A549 (cell line): ENCODE results near the gene HDAC2. TPM values are rescaled to one million over a fixed set of nuclear protein-coding genes. Genes with fewer than 3 reads are reported as not detected.

Experiments used
- ATAC-seq, 2 experiments: fragments of 200-7000 bp in 1 of 2; fragments of >200 bp in 1 of 2; cut with Nextera tagmentation in 1 of 2; cut with Tn5 transposase in 1 of 2; 3 replicates each; pipeline versions ENCODE4 v1.8.0 to v1.9.1; 2018 to 2020; ENCODE audit warnings: mild to moderate bottlenecking in 1 of 2, moderate library complexity in 1 of 2
- CTCF ChIA-PET: fragments of 300-600 bp; sonication (Branson Sonifier 250); formaldehyde crosslinking; extraction: SDS; loops from one replicate; lab custom pipeline; 2021; ENCODE audit warnings: antibody characterized with exemption, inconsistent platforms; lab: Yijun Ruan, JAX
- POLR2A ChIA-PET: fragments of 350-600 bp; formaldehyde crosslinking; extraction: SDS; loops from one replicate; lab custom pipeline; 2021; ENCODE audit warnings: antibody characterized with exemption, inconsistent platforms; lab: Yijun Ruan, JAX
- DNase-seq, 2 experiments: peaks; one replicate each; pipeline versions ENCODE4 v3.0.0 to v3.0.0-alpha.2; 2011 to 2016; ENCODE audit warnings: low read depth in 1 of 2, low spot score in 1 of 2
- FAIRE-seq: peaks from 2 replicates; lab custom pipeline; 2011; peaks lifted over from hg19 to GRCh38; lab: Jason Lieb, UNC
- H3K27ac ChIP-seq, 2 experiments: fragments of >200 bp; sonication (Bioruptor Twin); formaldehyde crosslinking; 3 replicates each; pipeline ENCODE4 v1.5.1; 2016 to 2017
- H3K4me1 ChIP-seq: fragments of >200 bp; sonication (Bioruptor Twin); formaldehyde crosslinking; 3 replicates; pipeline ENCODE4 v1.6.1; 2016
- H3K4me2 ChIP-seq: fragments of >200 bp; sonication (Bioruptor Twin); formaldehyde crosslinking; 3 replicates; pipeline ENCODE4 v1.6.1; 2016
- H3K4me3 ChIP-seq: fragments of >200 bp; sonication (Bioruptor Twin); formaldehyde crosslinking; 3 replicates; pipeline ENCODE4 v1.5.1; 2016
- H3K9me3 ChIP-seq: fragments of >200 bp; sonication (Bioruptor Twin); formaldehyde crosslinking; 3 replicates; pipeline ENCODE4 v1.6.1; 2016
- ATOH8 ChIP-seq: fragments of 250-450 bp; sonication (Bioruptor Pico); IDR thresholded peaks from 2 replicates; pipeline ENCODE4 v1.5.0; 2020; ENCODE audit warnings: low read depth, mild to moderate bottlenecking, moderate library complexity
- BCL3 ChIP-seq: fragments of >200 bp; sonication (Bioruptor Twin); formaldehyde crosslinking; IDR thresholded peaks from 3 replicates; pipeline ENCODE4 v1.6.1; 2016
- CBX2 ChIP-seq: fragments of 200-600 bp; sonication (generic); IDR thresholded peaks from 2 replicates; pipeline ENCODE4 v1.6.1; 2016; ENCODE audit warnings: low read depth, mild to moderate bottlenecking, borderline replicate concordance
- CBX8 ChIP-seq: fragments of 200-600 bp; sonication (generic); IDR thresholded peaks from 2 replicates; pipeline ENCODE4 v1.6.1; 2016
- CEBPB ChIP-seq, 2 experiments: fragments of >200 bp in 1 of 2; sonication (Bioruptor Twin) in 1 of 2; formaldehyde crosslinking in 1 of 2; IDR thresholded peaks; 2 replicates each; pipeline ENCODE4 v1.6.1; 2012 to 2016
- ESRRA ChIP-seq: fragments of 150-350 bp; IDR thresholded peaks from 2 replicates; pipeline ENCODE4 v1.6.1; 2014; ENCODE audit warnings: mild to moderate bottlenecking, low read length, borderline replicate concordance
- FOSB ChIP-seq: fragments of 250-450 bp; sonication (Bioruptor Pico); IDR thresholded peaks from 2 replicates; pipeline ENCODE4 v1.5.0; 2020; ENCODE audit warnings: mild to moderate bottlenecking, moderate library complexity
- HDAC2 ChIP-seq: fragments of 200-600 bp; sonication (generic); IDR thresholded peaks from 2 replicates; pipeline ENCODE4 v1.6.1; 2016
- HES2 ChIP-seq: fragments of >200 bp; sonication (Bioruptor Twin); formaldehyde crosslinking; IDR thresholded peaks from 2 replicates; pipeline ENCODE4 v1.6.1; 2016
- JUN ChIP-seq, 2 experiments: fragments of >200 bp; sonication (Bioruptor Twin); formaldehyde crosslinking; IDR thresholded peaks; 2 replicates in 1 of 2; 3 replicates in 1 of 2; pipeline ENCODE4 v1.6.1; 2016 to 2017
- KDM1A ChIP-seq: fragments of 200-600 bp; sonication (generic); IDR thresholded peaks from 2 replicates; pipeline ENCODE4 v1.6.1; 2016; ENCODE audit warnings: low read depth, mild to moderate bottlenecking
- KDM5A ChIP-seq: fragments of 200-600 bp; sonication (generic); IDR thresholded peaks from 2 replicates; pipeline ENCODE4 v1.6.1; 2016; ENCODE audit warnings: antibody characterized with exemption, mild to moderate bottlenecking
- NFE2L2 ChIP-seq: fragments of 150-350 bp; conservative IDR thresholded peaks from 2 replicates; pipeline ENCODE4 v1.6.1; 2014; ENCODE audit warnings: low read length
- RARB ChIP-seq: fragments of 250-450 bp; sonication (Bioruptor Pico); IDR thresholded peaks from 2 replicates; pipeline ENCODE4 v1.8.0; 2021; ENCODE audit warnings: mild to moderate bottlenecking, moderate library complexity
- RCOR1 ChIP-seq: fragments of 150-350 bp; IDR thresholded peaks from 2 replicates; pipeline ENCODE4 v1.6.1; 2014; ENCODE audit warnings: antibody characterized with exemption, low read length, low read depth
- REST ChIP-seq: fragments of 200-600 bp; sonication (generic); IDR thresholded peaks from 2 replicates; pipeline ENCODE4 v1.6.1; 2016; ENCODE audit warnings: antibody characterized with exemption, mild to moderate bottlenecking, moderate library complexity
- RFX5 ChIP-seq: fragments of 450-650 bp; IDR thresholded peaks from 2 replicates; pipeline ENCODE4 v1.7.1; 2014; ENCODE audit warnings: antibody characterized with exemption, mild to moderate bottlenecking, moderate library complexity
- RNF2 ChIP-seq: fragments of 200-600 bp; sonication (generic); IDR thresholded peaks from 2 replicates; pipeline ENCODE4 v1.6.1; 2016; ENCODE audit warnings: low read depth, mild to moderate bottlenecking, antibody characterized with exemption, moderate library complexity, borderline replicate concordance
- SMC3 ChIP-seq: fragments of >200 bp; sonication (Bioruptor Twin); formaldehyde crosslinking; IDR thresholded peaks from 3 replicates; pipeline ENCODE4 v1.6.1; 2018; ENCODE audit warnings: inconsistent platforms
- SREBF2 ChIP-seq: fragments of 450-650 bp; IDR thresholded peaks from 2 replicates; pipeline ENCODE4 v1.6.1; 2014; ENCODE audit warnings: mild to moderate bottlenecking, moderate library complexity
- TFCP2L1 ChIP-seq: fragments of 250-450 bp; sonication (Bioruptor Pico); IDR thresholded peaks from 2 replicates; pipeline ENCODE4 v1.5.0; 2021; ENCODE audit warnings: mild to moderate bottlenecking
- USF2 ChIP-seq: fragments of 450-650 bp; IDR thresholded peaks from 2 replicates; pipeline ENCODE4 v1.6.1; 2014; ENCODE audit warnings: antibody characterized with exemption
- WGBS: methylation state at CpG from one replicate; pipeline ENCODE4 v1.1.6; 2017; ENCODE audit errors: missing lambda C conversion rate; 5-methylcytosine and 5-hydroxymethylcytosine counted together
- polyA plus RNA-seq, 4 experiments: library from polyadenylated mRNA; depleted of rRNA in 3 of 4; stranded (reverse); fragments of >200 nt; fragmentation: RNase III in 1 of 4; extraction: RNeasy Plus Mini Kit Qiagen cat#74134 plus additional on column Dnase treatment in 1 of 4; gene quantifications; 2 replicates in 3 of 4; 3 replicates in 1 of 4; pipeline ENCODE4 v1.2.3, GENCODE V29; 2011 to 2017
- TF ChIP-seq, protein P1 (sequence below): fragments of 150-350 bp; IDR thresholded peaks from 2 replicates; pipeline ENCODE4 v1.6.1; 2014; ENCODE audit warnings: low read depth, mild to moderate bottlenecking, low read length
- TF ChIP-seq, protein P2 (sequence below): IDR thresholded peaks from 2 replicates; pipeline ENCODE4 v1.6.1; 2012
- TF ChIP-seq, protein P3 (sequence below): IDR thresholded peaks from 2 replicates; pipeline ENCODE4 v1.6.1; 2012; ENCODE audit warnings: low read depth, borderline replicate concordance

The HDAC2 gene
- polyA plus RNA-seq, 2 of the 4 experiments (the other 2 are of a cell fraction), result 103 to 183 TPM

DNA sequence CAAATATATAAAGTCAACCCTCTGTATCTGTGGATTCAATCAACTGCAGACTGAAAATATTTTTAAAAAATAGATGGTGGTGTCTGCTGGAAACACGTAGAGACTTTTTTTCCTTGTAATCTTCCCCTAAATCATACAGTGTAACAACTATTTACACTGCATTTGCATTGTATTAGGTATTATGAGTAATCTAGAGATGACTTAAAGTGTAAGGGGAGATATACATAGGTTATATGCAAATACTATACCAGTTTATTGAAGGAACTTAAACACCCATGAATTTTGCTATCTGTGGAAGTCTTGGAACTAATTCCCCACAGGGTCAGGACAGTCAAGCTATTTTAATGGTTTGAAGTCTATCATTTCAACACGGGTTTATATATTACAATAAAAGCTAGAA, 10.2 kb downstream of the HDAC2 start:
- Histone ChIP-seq H3K27ac (no peak overlapping the region), H3K4me1 (peaks cover 10% of the 10 kb centered on the region; the same call in 2 of the 3 replicates), H3K4me3 (no peak overlapping the region), H3K9me3 (no peaks in the 10 kb centered on the region), H3K4me2 (no peak overlapping the region)
- ChIA-PET CTCF (no interaction called here), POLR2A (no interaction called here)
- TF ChIP-seq SMC3 (no peak), CBX8 (no peak), RFX5 (no peak), BCL3 (no peak), SREBF2 (no peak), TFCP2L1 (no peak), KDM1A (no peak)
- TF ChIP-seq, protein P1, sequence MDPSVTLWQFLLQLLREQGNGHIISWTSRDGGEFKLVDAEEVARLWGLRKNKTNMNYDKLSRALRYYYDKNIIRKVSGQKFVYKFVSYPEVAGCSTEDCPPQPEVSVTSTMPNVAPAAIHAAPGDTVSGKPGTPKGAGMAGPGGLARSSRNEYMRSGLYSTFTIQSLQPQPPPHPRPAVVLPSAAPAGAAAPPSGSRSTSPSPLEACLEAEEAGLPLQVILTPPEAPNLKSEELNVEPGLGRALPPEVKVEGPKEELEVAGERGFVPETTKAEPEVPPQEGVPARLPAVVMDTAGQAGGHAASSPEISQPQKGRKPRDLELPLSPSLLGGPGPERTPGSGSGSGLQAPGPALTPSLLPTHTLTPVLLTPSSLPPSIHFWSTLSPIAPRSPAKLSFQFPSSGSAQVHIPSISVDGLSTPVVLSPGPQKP, result no peak
- 72% methylated on average over 2 of the region's 2 CpGs for WGBS
- no peak for DNase-seq
- no peak for FAIRE-seq
- ATAC-seq, result no peak

GRCh38 chr6:113959235-113959634, 11.7 kb downstream of the HDAC2 start:
- ATAC-seq (no peak), FAIRE-seq (no peak), DNase-seq (no peak)
- peaks cover 10% of the 10 kb centered on the region; the same call in 2 of the 3 replicates for H3K4me1 ChIP-seq
- POLR2A ChIA-PET, result no interaction called here
- H3K4me3 ChIP-seq, result no peak overlapping the region
- H3K27ac ChIP-seq, result no peak overlapping the region
- H3K4me2 ChIP-seq, result no peak overlapping the region
- no peaks in the 10 kb centered on the region for H3K9me3 ChIP-seq
- 91% methylated on average over 1 of the region's 1 CpG for WGBS
- CTCF ChIA-PET, result interaction anchor here (0.6 kb wide), 1 partner anchor 21 kb away, joined by 3 read pairs; no protein-coding TSS in a partner anchor
- no peak for TF ChIP-seq JUN (IDR thresholded peaks at IDR 0.05)
- no peak for TF ChIP-seq CBX2
- no peak for TF ChIP-seq ATOH8 (CRISPR knock-in tag)
- TF ChIP-seq ESRRA, result no peak
- TF ChIP-seq, protein P2, sequence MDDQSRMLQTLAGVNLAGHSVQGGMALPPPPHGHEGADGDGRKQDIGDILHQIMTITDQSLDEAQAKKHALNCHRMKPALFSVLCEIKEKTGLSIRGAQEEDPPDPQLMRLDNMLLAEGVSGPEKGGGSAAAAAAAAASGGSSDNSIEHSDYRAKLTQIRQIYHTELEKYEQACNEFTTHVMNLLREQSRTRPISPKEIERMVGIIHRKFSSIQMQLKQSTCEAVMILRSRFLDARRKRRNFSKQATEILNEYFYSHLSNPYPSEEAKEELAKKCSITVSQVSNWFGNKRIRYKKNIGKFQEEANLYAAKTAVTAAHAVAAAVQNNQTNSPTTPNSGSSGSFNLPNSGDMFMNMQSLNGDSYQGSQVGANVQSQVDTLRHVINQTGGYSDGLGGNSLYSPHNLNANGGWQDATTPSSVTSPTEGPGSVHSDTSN, result no peak
- no peak for TF ChIP-seq NFE2L2
- TF ChIP-seq HDAC2, result no peak
- TF ChIP-seq, protein P1, result no peak
- TF ChIP-seq USF2, result no peak
- no peak for TF ChIP-seq REST
- TF ChIP-seq, protein P3, sequence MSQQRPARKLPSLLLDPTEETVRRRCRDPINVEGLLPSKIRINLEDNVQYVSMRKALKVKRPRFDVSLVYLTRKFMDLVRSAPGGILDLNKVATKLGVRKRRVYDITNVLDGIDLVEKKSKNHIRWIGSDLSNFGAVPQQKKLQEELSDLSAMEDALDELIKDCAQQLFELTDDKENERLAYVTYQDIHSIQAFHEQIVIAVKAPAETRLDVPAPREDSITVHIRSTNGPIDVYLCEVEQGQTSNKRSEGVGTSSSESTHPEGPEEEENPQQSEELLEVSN, result no peak
- no peak for TF ChIP-seq HES2
- TF ChIP-seq RNF2, result no peak
- TF ChIP-seq RCOR1, result no peak
- TF ChIP-seq CEBPB (IDR thresholded peaks at IDR 0.05), result no peak
- no peak for TF ChIP-seq KDM5A
- no peak for TF ChIP-seq FOSB
- no peak for TF ChIP-seq RARB
- no peak for TF ChIP-seq TFCP2L1
